MCF 10A (cell line): ENCODE results near the gene TBCD. TPM values are rescaled to one million over a fixed set of nuclear protein-coding genes. Genes with fewer than 3 reads are reported as not detected.

Experiments
- BruUV-seq: library from RNA; stranded (reverse); fragments of 400-500 nt; replicated peaks from 2 replicates; lab custom pipeline; 2021; lab: Mats Ljungman, UMichigan
- CTCF ChIA-PET: fragments of 300-600 bp; sonication (Branson Sonifier 250); formaldehyde crosslinking; extraction: SDS; loops from one replicate; lab custom pipeline; 2021; ENCODE audit warnings: antibody characterized with exemption, inconsistent platforms; lab: Yijun Ruan, JAX
- POLR2A ChIA-PET: fragments of 300-600, 350-650 bp; sonication (Branson Sonifier 250); formaldehyde crosslinking; extraction: SDS; loops from one replicate; lab custom pipeline; 2020; ENCODE audit warnings: antibody characterized with exemption, inconsistent platforms; lab: Yijun Ruan, JAX
- DNase-seq: peaks from one replicate; pipeline ENCODE4 v3.0.0-alpha.2; 2018; ENCODE audit not compliant: unreplicated experiment
- H3K27ac Mint-ChIP-seq: one replicate; pipeline ENCODE4 v1.8.0; 2022; ENCODE audit warnings: mild to moderate bottlenecking, low read depth, mixed read lengths; ENCODE audit not compliant: unreplicated experiment
- H3K27me3 Mint-ChIP-seq: one replicate; pipeline ENCODE4 v1.8.0; 2022; ENCODE audit warnings: mixed read lengths; ENCODE audit not compliant: insufficient read depth, unreplicated experiment
- H3K36me3 Mint-ChIP-seq: one replicate; pipeline ENCODE4 v1.8.0; 2022; ENCODE audit warnings: mild to moderate bottlenecking, moderate library complexity, mixed read lengths; ENCODE audit not compliant: insufficient read depth, unreplicated experiment
- H3K4me1 Mint-ChIP-seq: one replicate; pipeline ENCODE4 v1.8.0; 2022; ENCODE audit warnings: mixed read lengths; ENCODE audit not compliant: insufficient read depth, unreplicated experiment
- H3K4me3 Mint-ChIP-seq: one replicate; pipeline ENCODE4 v1.8.0; 2022; ENCODE audit warnings: mild to moderate bottlenecking, moderate library complexity, mixed read lengths; ENCODE audit not compliant: unreplicated experiment
- H3K9me3 Mint-ChIP-seq: one replicate; pipeline ENCODE4 v1.8.0; 2022; ENCODE audit warnings: mixed read lengths; ENCODE audit not compliant: unreplicated experiment
- CTCF ChIP-seq: fragments of 200-600 bp; IDR thresholded peaks from one replicate; pipeline ENCODE4 v1.8.0; 2022; ENCODE audit warnings: antibody characterized with exemption, mild to moderate bottlenecking; ENCODE audit not compliant: unreplicated experiment
- intact Hi-C: fragments of 100-400 bp; cut with micrococcal nuclease; formaldehyde crosslinking; loops from 2 replicates; pipeline ENCODE4 v1.14.1; 2022
- total RNA-seq: library from RNA; stranded (reverse); gene quantifications from 2 replicates; pipeline ENCODE4 v1.2.3, GENCODE V29; 2022

Gene TBCD
- total RNA-seq, 1 experiment from 2014 or later, result 76.2 TPM

- ChIA-PET POLR2A (no interaction called here), CTCF (no interaction called here)
- H3K9me3 Mint-ChIP-seq, result no peaks in the 10 kb centered on the region
- no peak for DNase-seq
- H3K36me3 Mint-ChIP-seq, result peaks cover 6% of the 10 kb centered on the region
- no peak overlapping the region for H3K27ac Mint-ChIP-seq
- no peak overlapping the region for H3K4me3 Mint-ChIP-seq
- no TSS peak for BruUV-seq
- no peaks in the 10 kb centered on the region for H3K27me3 Mint-ChIP-seq
- TF ChIP-seq CTCF, result no peak
- intact Hi-C loops, result no loop called here
- no peaks in the 10 kb centered on the region for H3K4me1 Mint-ChIP-seq
Measured at GRCh38 chr17:82974136-82974952, 222.5 kb downstream of the TBCD start.

- Mint-ChIP-seq H3K27me3 (no peaks in the 10 kb centered on the region), H3K36me3 (peaks cover 6% of the 10 kb centered on the region), H3K27ac (no peak overlapping the region), H3K4me1 (no peaks in the 10 kb centered on the region), H3K9me3 (no peaks in the 10 kb centered on the region), H3K4me3 (no peak overlapping the region)
- intact Hi-C loops, result no loop called here
- BruUV-seq, result no TSS peak
- CTCF ChIA-PET, result no interaction called here
- TF ChIP-seq CTCF, result no peak
- POLR2A ChIA-PET, result no interaction called here
- no peak for DNase-seq
Measured at GRCh38 chr17:82976982-82977488, 225.2 kb downstream of the TBCD start.

GRCh38 chr17:82977606-82978005 lies 225.7 kb downstream of the TBCD start:
- DNase-seq, result no peak
- POLR2A ChIA-PET, result no interaction called here
- no peak overlapping the region for H3K27ac Mint-ChIP-seq
- no peaks in the 10 kb centered on the region for H3K4me1 Mint-ChIP-seq
- H3K27me3 Mint-ChIP-seq, result no peaks in the 10 kb centered on the region
- no peak overlapping the region for H3K4me3 Mint-ChIP-seq
- H3K9me3 Mint-ChIP-seq, result no peaks in the 10 kb centered on the region
- CTCF ChIA-PET, result no interaction called here
- no TSS peak for BruUV-seq
- intact Hi-C loops, result no loop called here
- peaks cover 6% of the 10 kb centered on the region for H3K36me3 Mint-ChIP-seq
- no peak for TF ChIP-seq CTCF

- H3K36me3 Mint-ChIP-seq, result peaks cover 5% of the 10 kb centered on the region
- no peaks in the 10 kb centered on the region for H3K27me3 Mint-ChIP-seq
- H3K27ac Mint-ChIP-seq, result no peak overlapping the region
- DNase-seq, result no peak
- ChIA-PET POLR2A (interaction anchor here (1.6 kb wide), 1 partner anchor 10 kb away, joined by 4 read pairs; no protein-coding TSS in a partner anchor), CTCF (interaction anchor here (0.7 kb wide), 1 partner anchor 8 kb away, joined by 3 read pairs; no protein-coding TSS in a partner anchor)
- intact Hi-C loops, result no loop called here
- no peak for TF ChIP-seq CTCF
- no TSS peak for BruUV-seq
- H3K4me1 Mint-ChIP-seq, result no peaks in the 10 kb centered on the region
- no peaks in the 10 kb centered on the region for H3K9me3 Mint-ChIP-seq
- H3K4me3 Mint-ChIP-seq, result no peak overlapping the region
Measured at GRCh38 chr17:82978765-82979349, 227.0 kb downstream of the TBCD start.
